Omental fat pad (tissue), 4 donors: ENCODE measurements around the gene ITGB3. TPM values are rescaled to one million over a fixed set of nuclear protein-coding genes. Genes with fewer than 3 reads are reported as not detected.
A peak's percentile ranks its signal among the peaks of the same experiment; 100 is the strongest.

Experiments
- ATAC-seq: fragments of 150-250 bp; one replicate; pipeline ENCODE4 v1.9.1; 2016; ENCODE audit warnings: mild to moderate bottlenecking, moderate library complexity; ENCODE audit not compliant: low FRiP score
- DNase-seq: peaks from one replicate; pipeline ENCODE4 v3.0.0-alpha.2; 2019; ENCODE audit warnings: low spot score
- total RNA-seq, 4 donors: library from RNA; depleted of rRNA; stranded (reverse); fragments of >200 nt; gene quantifications; one replicate each; pipeline ENCODE4 v1.1.0, GENCODE V29; 2016
- TF ChIP-seq, protein P1 (sequence below), 3 donors: fragments of 450-650 bp; IDR thresholded peaks; one replicate each; pipeline ENCODE4 v1.5.1; 2016 to 2017; ENCODE audit warnings: antibody characterized with exemption in 3 of 3, mild to moderate bottlenecking in 3 of 3, moderate library complexity in 2 of 3

Gene ITGB3
- total RNA-seq, 4 donors from 2014 or later, result 12.1 to 72.9 (median 17.5) TPM

- DNase-seq (no peak), ATAC-seq (no peak)
- TF ChIP-seq, protein P1, sequence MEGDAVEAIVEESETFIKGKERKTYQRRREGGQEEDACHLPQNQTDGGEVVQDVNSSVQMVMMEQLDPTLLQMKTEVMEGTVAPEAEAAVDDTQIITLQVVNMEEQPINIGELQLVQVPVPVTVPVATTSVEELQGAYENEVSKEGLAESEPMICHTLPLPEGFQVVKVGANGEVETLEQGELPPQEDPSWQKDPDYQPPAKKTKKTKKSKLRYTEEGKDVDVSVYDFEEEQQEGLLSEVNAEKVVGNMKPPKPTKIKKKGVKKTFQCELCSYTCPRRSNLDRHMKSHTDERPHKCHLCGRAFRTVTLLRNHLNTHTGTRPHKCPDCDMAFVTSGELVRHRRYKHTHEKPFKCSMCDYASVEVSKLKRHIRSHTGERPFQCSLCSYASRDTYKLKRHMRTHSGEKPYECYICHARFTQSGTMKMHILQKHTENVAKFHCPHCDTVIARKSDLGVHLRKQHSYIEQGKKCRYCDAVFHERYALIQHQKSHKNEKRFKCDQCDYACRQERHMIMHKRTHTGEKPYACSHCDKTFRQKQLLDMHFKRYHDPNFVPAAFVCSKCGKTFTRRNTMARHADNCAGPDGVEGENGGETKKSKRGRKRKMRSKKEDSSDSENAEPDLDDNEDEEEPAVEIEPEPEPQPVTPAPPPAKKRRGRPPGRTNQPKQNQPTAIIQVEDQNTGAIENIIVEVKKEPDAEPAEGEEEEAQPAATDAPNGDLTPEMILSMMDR (IDR thresholded peaks at IDR 0.05), result no peak
Measured at GRCh38 chr17:47250855-47251254, 2.8 kb upstream of the ITGB3 start.

DNA sequence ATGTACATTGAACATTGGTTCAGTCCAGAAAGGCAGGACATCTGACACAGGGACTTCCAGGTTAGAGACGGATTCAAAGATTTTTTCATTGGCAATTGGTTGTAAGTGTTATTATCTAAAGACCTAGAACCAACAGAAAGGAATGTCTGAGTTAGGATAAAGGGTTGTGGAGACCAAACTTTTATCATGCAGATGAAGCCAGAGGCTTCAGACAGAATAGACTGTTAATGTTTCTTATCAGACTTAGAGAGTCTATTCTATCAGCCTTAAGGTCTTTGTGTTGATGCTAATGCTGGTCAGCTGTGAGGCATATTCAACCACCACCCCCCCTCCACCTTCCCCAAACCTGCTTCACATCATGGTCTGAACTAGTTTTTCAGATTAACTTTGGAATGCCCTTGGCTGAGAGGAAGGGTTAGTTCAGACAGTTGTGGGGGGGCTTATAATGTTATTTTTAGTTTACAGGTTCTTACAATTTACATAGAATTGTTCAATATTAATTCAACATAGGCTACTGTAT, 2.1 kb upstream of the ITGB3 start:
- no peak for ATAC-seq

GRCh38 chr17:47252209-47252608, 1.4 kb upstream of the ITGB3 start:
- DNase-seq (no peak), ATAC-seq (no peak)
- TF ChIP-seq, protein P1 (IDR thresholded peaks at IDR 0.05), result no peak

More for the DNA sequence above, 2.1 kb upstream of the ITGB3 start:
- TF ChIP-seq, protein P1 (IDR thresholded peaks at IDR 0.05), result no peak
- no peak for DNase-seq

DNA sequence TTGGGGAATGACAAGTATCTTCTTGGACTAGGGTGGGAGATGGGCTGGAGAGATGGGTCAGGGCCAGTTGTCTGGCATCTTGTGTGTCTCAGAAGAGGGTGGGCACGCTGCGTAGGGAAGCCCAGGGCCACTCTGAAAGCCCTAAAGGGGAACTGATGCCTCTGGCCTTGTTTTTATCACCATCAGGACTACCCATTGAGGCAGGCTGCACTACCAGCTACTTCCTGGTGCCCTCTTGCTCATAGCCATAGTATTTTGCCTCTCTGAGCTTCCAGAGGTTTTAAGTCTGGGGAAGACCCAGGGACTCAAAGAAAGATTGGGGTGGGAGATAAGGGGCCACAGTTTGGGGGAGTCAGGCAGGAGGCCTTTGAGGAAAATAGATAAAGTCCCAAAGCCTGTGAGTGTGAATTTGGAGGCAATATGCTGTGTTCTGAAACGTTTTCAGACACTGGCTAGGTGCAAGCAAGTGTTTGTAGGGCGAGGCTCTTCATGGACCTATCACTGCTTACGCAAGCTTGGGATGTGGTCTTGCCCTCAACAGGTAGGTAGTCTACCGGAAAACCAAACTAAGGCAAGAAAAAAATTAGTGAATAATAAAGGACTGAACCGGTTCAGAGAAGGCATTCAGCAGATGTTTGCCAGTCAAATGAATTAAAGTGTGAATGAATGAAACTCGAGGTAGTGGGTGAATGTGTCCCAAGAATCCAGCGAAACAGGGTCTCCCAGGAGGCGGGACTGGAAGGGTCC, 688 bp upstream of the ITGB3 start:
- TF ChIP-seq, protein P1 (IDR thresholded peaks at IDR 0.05), result no peak
- ATAC-seq, result no peak

DNA sequence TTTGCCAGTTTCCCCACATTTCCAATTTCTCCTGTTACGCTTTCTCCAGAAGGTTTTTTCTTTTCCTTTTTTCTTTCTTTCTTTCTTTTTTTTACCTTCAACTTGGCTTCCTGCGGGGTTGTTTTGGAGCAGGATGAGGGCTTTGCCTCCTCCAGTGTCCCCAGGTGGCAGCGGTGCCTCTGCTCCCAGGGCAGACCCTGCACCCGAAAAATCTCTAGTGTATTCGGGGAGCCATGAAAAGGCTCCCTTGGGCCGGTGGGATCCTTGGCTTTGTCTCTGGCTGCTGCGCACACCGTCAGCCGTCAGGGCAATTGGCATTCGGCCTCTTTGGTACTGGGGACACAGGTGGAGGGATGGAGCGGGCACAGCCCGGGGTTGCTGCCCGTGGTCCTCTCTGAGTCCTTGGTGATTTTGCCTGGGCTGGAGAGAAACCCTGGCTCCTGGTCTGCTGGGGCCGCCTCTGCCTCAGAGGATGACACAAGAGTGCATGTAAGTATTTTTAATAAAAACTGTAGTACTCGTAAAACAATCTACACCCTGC, 846 bp downstream of the ITGB3 start:
- DNase-seq (no peak), ATAC-seq (no peak)
- TF ChIP-seq, protein P1 (IDR thresholded peaks at IDR 0.05), result no peak

More for the DNA sequence above, 688 bp upstream of the ITGB3 start:
- DNase-seq, result no peak

DNA sequence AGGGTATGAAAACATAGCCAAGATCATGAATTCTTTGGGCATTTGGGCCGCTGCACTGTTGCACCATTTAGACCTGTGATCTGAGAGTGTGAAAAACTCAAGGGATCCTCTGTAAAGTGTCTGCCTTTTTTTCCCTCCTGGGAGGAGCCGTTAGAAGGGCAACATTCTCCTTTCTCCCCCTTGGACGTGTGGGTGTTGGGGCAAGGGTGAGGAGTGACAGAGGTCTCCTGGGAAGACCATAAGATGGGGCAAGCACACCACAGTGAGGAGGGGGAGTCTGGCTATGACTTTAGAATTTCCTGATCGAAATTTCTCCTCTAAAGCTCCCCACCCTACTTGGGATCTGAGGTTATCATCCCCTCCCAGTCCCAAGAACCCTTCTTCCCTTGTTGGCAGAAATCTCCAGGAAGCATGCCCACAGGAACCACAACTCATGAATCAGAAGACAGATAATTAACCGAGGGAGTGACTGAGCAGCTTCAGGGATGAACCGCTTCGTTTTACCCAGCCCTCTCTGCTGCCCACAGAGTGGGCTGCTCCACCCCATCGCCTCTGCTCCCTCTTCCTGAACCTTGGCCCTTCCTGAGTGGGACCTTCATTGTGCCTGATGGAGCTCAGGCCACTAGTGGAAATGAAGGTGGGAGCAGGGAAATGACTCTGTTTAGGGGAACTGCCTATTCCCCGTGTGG, 4.2 kb downstream of the ITGB3 start:
- DNase-seq (no peak), ATAC-seq (peak; percentile 88)
- TF ChIP-seq, protein P1 (IDR thresholded peaks at IDR 0.05), result no peak
